Heart right ventricle (tissue), 16 donors: ENCODE results near the gene AKAP13. TPM values are rescaled to one million over a fixed set of nuclear protein-coding genes. Genes with fewer than 3 reads are reported as not detected.

Source experiments
- ATAC-seq, 8 donors: fragments of 200-7000 bp; cut with Tn5 transposase; one replicate each; pipeline ENCODE4 v1.9.1; 2020; ENCODE audit warnings: mild to moderate bottlenecking in 8 of 8, moderate library complexity in 8 of 8, moderate number of reproducible peaks in 1 of 8
- DNase-seq, 2 donors: peaks; one replicate each; pipeline ENCODE4 v3.0.0-alpha.2; 2020
- H3K27ac ChIP-seq, 10 donors: fragments of 200-600 bp; sonication (generic) in 2 of 10; one replicate each; pipeline versions ENCODE4 v1.5.0 to v1.8.0; 2020 to 2022; ENCODE audit warnings: mild to moderate bottlenecking in 3 of 10
- H3K27me3 ChIP-seq, 7 donors: fragments of 200-600 bp; one replicate each; pipeline ENCODE4 v1.8.0; 2021 to 2022; ENCODE audit warnings: mild to moderate bottlenecking in 2 of 7
- H3K36me3 ChIP-seq, 9 donors: fragments of 200-600 bp; sonication (generic) in 1 of 9; one replicate each; pipeline versions ENCODE4 v1.5.0 to v1.8.0; 2020 to 2022; ENCODE audit warnings: mild to moderate bottlenecking in 2 of 9
- H3K4me1 ChIP-seq, 9 donors: fragments of 200-600 bp; sonication (generic) in 1 of 9; one replicate each; pipeline versions ENCODE4 v1.5.0 to v1.8.0; 2020 to 2022; ENCODE audit warnings: mild to moderate bottlenecking in 4 of 9
- H3K4me3 ChIP-seq, 10 donors: fragments of 200-600 bp; sonication (generic) in 2 of 10; one replicate each; pipeline versions ENCODE4 v1.5.0 to v1.8.0; 2020 to 2022; ENCODE audit warnings: mild to moderate bottlenecking in 7 of 10, moderate library complexity in 2 of 10
- H3K9me3 ChIP-seq, 11 donors: fragments of 200-600 bp in 10 of 11; sonication (generic) in 2 of 11; one replicate each; pipeline versions ENCODE4 v1.5.0 to v1.8.0; 2013 to 2022; ENCODE audit warnings: mild to moderate bottlenecking in 2 of 11, control low read depth in 1 of 11, moderate library complexity in 1 of 11
- CTCF ChIP-seq, 9 donors: fragments of 200-600 bp; sonication (generic) in 2 of 9; IDR thresholded peaks; one replicate each; pipeline versions ENCODE4 v1.5.0 to v1.8.0; 2021 to 2022; ENCODE audit warnings: antibody characterized with exemption in 9 of 9, mild to moderate bottlenecking in 5 of 9, moderate library complexity in 1 of 9
- WGBS, 2 donors: extraction: QIAGEN DNeasy Blood & Tissue Kit; methylation state at CpG; one replicate each; pipeline ENCODE4 v1.1.7; 2013; ENCODE audit warnings: inconsistent platforms in 1 of 2; 5-methylcytosine and 5-hydroxymethylcytosine counted together
- intact Hi-C, 10 donors: fragments of 100-400 bp; cut with DNase I; formaldehyde crosslinking; loops; one replicate each; pipeline versions ENCODE4 v1.11.1 to v1.14.2; 2022
- polyA plus RNA-seq, 2 donors: library from polyadenylated mRNA; stranded (reverse); fragments of 200-250 nt; gene quantifications; one replicate each; pipeline ENCODE4 v1.2.3, GENCODE V29; 2013
- total RNA-seq, 10 donors: library from RNA; stranded (reverse); fragmentation: NEBNext Ultra II Directional in 3 of 10; extraction: Animal tissue kit (Norgen Biotek cat#: 25700) in 3 of 10; gene quantifications; one replicate each; pipeline versions ENCODE4 v1.2.1 to v1.2.4, GENCODE V29; 2021 to 2023
- donor health status: Arrhythmogenic right ventricular cardiomyopathy.
- donor health status: ischemic (EF 13 %, LVEDD 7.1; RV severe dilation, severe dysfunction).
- donor health status: healthy with polysubstance abuse.
- donor health status: DM: no; HTN: yes; CAD: no.
- donor health status: DM: no; HTN: no; CAD: no.
- donor health status: ischemic (EF 25% LVEDD 6.9; RV normal size, moderate dysfunction).
- donor health status: ischemic (EF 25% LVEDD 5.7; RV mildly dilated, moderate dysfunction).
- donor health status: healthy.
- donor health status: DM: yes; HTN: yes; CAD: no.
- donor health status: Ischemic cardiomyopathy.
- donor health status: ischemic (EF 35%, LVEDD 5.7; RV mildly dilated, moderate dysfunction).
- donor health status: nonischemic (EF 11% LVEDD 7.7; RV severe dilation, severe dysfunction).
- donor health status: DM: yes; HTN: yes; CAD: no.
- donor health status: PGD.
- donor health status: ischemic (EF 29% LVEDD 5.4; RV normal size, mild dysfunction).
- donor health status: nonischemic (EF 23%, LVEDD 6.1; RV moderate dilation, normal function).

Gene AKAP13
- total and polyA plus RNA-seq, 12 donors, result 89.3 to 645 (median 480) TPM

GRCh38 chr15:85749261-85750151, 369.1 kb downstream of the AKAP13 start:
- peak overlapping the region; percentile 41 to 86 (median 72) for H3K27ac ChIP-seq
- DNase-seq, result peak in 1 of 2 donors; percentile 65
- H3K36me3 ChIP-seq, result peaks cover 0 to 52% (median 35%) of the 10 kb centered on the region in 9 donors
- no peak for TF ChIP-seq CTCF (IDR thresholded peaks at IDR 0.05)
- intact Hi-C loops, result loop anchor here in 5 of 10 donors (2.0 to 5.0 kb wide), 6 partner anchors 19 to 142 kb away; partner anchors contain the start of gene KLHL25 (in 1 of the 5)
- no peaks in the 10 kb centered on the region for H3K27me3 ChIP-seq
- peaks cover 19 to 75% (median 52%) of the 10 kb centered on the region in 9 donors for H3K4me1 ChIP-seq
- ATAC-seq, result peak; percentile 32 to 66 (median 46)
- WGBS, 2 donors, result 50 to 56% methylated on average over 21 of the region's 21 CpGs
- H3K4me3 ChIP-seq, result peak overlapping the region in 5 of 10 donors; percentile 8 to 27 (median 26)
- H3K9me3 ChIP-seq, result no peaks in the 10 kb centered on the region

- no peaks in the 10 kb centered on the region for H3K9me3 ChIP-seq
- DNase-seq, result peak; percentile 68 to 80
- intact Hi-C loops, result loop anchor here in 3 of 10 donors (2.0 to 5.0 kb wide), 4 partner anchors 20 to 47 kb away; partner anchors contain the start of gene KLHL25 (in 1 of the 3)
- WGBS, 2 donors, result 28 to 32% methylated on average over 27 of the region's 27 CpGs
- peak overlapping the region; percentile 41 to 86 (median 72) for H3K27ac ChIP-seq
- H3K27me3 ChIP-seq, result no peaks in the 10 kb centered on the region
- peaks cover 0 to 41% (median 24%) of the 10 kb centered on the region in 9 donors for H3K36me3 ChIP-seq
- H3K4me1 ChIP-seq, result peaks cover 22 to 81% (median 59%) of the 10 kb centered on the region in 9 donors
- peak; percentile 59 to 81 (median 69) for ATAC-seq
- TF ChIP-seq CTCF (IDR thresholded peaks at IDR 0.05), result peak in 1 of 9 donors; percentile 18
- H3K4me3 ChIP-seq, result peak overlapping the region in 5 of 10 donors; percentile 8 to 27 (median 26)
Observed at GRCh38 chr15:85750319-85751290, 370.2 kb downstream of the AKAP13 start.

- intact Hi-C loops, result loop anchor here in 3 of 10 donors (2.0 to 5.0 kb wide), 4 partner anchors 21 to 46 kb away; partner anchors contain the start of gene KLHL25 (in 1 of the 3)
- no peaks in the 10 kb centered on the region for H3K9me3 ChIP-seq
- TF ChIP-seq CTCF (IDR thresholded peaks at IDR 0.05), result no peak
- peaks cover 0 to 32% (median 19%) of the 10 kb centered on the region in 9 donors for H3K36me3 ChIP-seq
- H3K4me1 ChIP-seq, result peaks cover 22 to 80% (median 60%) of the 10 kb centered on the region in 9 donors
- 59 to 63% methylated on average over 15 of the region's 15 CpGs for WGBS, 2 donors
- no peak overlapping the region for H3K4me3 ChIP-seq
- peak overlapping the region; percentile 36 to 86 (median 72) for H3K27ac ChIP-seq
- DNase-seq (no peak), ATAC-seq (peak in 5 of 8 donors; percentile 2 to 20 (median 11))
- H3K27me3 ChIP-seq, result no peaks in the 10 kb centered on the region
Observed at GRCh38 chr15:85751291-85752123, 371.1 kb downstream of the AKAP13 start.
